Measurements from ENCODE around the gene MT1A. TPM values are rescaled to one million over a fixed set of nuclear protein-coding genes. Genes with fewer than 3 reads are reported as not detected.

MT1A gene
- total RNA-seq, 6 experiments from 2014 or later: 0.50 to 1.5 TPM; not detected in 4

GRCh38 chr16:56684926-56685590, 46.6 kb downstream of the MT1A start:
- TF ChIP-seq, protein P1, sequence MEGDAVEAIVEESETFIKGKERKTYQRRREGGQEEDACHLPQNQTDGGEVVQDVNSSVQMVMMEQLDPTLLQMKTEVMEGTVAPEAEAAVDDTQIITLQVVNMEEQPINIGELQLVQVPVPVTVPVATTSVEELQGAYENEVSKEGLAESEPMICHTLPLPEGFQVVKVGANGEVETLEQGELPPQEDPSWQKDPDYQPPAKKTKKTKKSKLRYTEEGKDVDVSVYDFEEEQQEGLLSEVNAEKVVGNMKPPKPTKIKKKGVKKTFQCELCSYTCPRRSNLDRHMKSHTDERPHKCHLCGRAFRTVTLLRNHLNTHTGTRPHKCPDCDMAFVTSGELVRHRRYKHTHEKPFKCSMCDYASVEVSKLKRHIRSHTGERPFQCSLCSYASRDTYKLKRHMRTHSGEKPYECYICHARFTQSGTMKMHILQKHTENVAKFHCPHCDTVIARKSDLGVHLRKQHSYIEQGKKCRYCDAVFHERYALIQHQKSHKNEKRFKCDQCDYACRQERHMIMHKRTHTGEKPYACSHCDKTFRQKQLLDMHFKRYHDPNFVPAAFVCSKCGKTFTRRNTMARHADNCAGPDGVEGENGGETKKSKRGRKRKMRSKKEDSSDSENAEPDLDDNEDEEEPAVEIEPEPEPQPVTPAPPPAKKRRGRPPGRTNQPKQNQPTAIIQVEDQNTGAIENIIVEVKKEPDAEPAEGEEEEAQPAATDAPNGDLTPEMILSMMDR (IDR thresholded peaks at IDR 0.05): no peak
- no peak overlapping the region for H3K27ac Mint-ChIP-seq
- H3K4me3 Mint-ChIP-seq: no peak overlapping the region
- peaks cover 41% of the 10 kb centered on the region for H3K4me1 Mint-ChIP-seq (ENCODE audit: low read depth)
- DNase-seq: no peak
- no peaks in the 10 kb centered on the region; the same call in none of the 2 replicates for H3K27me3 Mint-ChIP-seq (ENCODE audit: insufficient read depth)
- H3K9me3 Mint-ChIP-seq: peaks cover 12% of the 10 kb centered on the region
- peaks cover 7% of the 10 kb centered on the region for H3K36me3 Mint-ChIP-seq (ENCODE audit: low read depth)

DNA sequence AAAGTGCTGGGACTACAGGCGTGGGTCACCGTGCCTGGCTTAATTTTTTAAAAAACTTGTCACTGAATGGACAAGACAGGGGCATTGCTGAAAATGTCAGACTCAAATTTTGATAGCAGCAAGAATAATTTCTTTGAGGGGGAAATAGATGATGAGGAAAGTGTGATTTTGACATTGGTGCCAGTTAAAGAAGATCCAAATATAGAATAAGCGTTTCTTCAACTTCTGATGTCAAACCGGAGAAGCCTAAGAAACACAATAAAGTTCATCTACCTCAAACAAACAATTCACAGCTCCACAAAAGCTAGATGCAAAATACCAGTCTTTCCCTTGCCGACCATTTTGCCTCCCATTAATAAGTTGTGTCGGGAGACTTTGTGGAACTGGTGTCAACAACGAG, 48.3 kb downstream of the MT1A start:
- Mint-ChIP-seq H3K27ac (no peak overlapping the region), H3K4me3 (no peak overlapping the region), H3K9me3 (peaks cover 12% of the 10 kb centered on the region), H3K27me3 (ENCODE audit: insufficient read depth) (no peaks in the 10 kb centered on the region; the same call in none of the 2 replicates), H3K36me3 (ENCODE audit: low read depth) (peaks cover 7% of the 10 kb centered on the region), H3K4me1 (ENCODE audit: low read depth) (peaks cover 40% of the 10 kb centered on the region)
- TF ChIP-seq, protein P1 (IDR thresholded peaks at IDR 0.05): no peak
- DNase-seq: no peak

DNA sequence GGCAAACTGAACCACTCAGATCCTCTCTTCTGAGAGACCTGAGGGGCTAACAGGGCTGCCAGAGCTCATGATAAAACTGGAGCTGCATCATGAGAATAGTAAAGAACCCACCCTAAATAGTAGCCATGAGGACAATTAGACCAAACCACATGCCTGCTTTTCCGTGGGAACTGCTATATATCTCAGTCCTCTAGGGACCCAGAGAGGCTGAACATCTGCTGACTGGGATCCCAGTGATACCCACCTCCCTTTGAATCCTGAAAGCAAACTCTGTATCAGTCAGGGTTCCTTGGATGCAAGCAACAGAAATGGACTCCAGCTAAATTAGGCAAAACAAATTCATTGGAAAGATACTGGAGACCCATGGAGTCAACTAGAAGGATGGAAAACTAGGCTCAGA, 50.3 kb downstream of the MT1A start:
- Mint-ChIP-seq H3K4me3 (no peak overlapping the region), H3K27ac (no peak overlapping the region), H3K4me1 (ENCODE audit: low read depth) (peaks cover 30% of the 10 kb centered on the region), H3K27me3 (ENCODE audit: insufficient read depth) (no peaks in the 10 kb centered on the region; the same call in none of the 2 replicates), H3K36me3 (ENCODE audit: low read depth) (peaks cover 7% of the 10 kb centered on the region), H3K9me3 (peaks cover 12% of the 10 kb centered on the region)
- TF ChIP-seq, protein P1 (IDR thresholded peaks at IDR 0.05): no peak
- DNase-seq: no peak

- peak; percentile 3 for DNase-seq
- Mint-ChIP-seq H3K36me3 (ENCODE audit: low read depth) (peaks cover 7% of the 10 kb centered on the region), H3K27me3 (ENCODE audit: insufficient read depth) (peaks cover 2% of the 10 kb centered on the region)
These were observed 50.7 kb downstream of the MT1A start for GRCh38 chr16:56689171-56689570.

More at GRCh38 chr16:56689171-56689570, 50.7 kb downstream of the MT1A start:
- Mint-ChIP-seq H3K4me1 (ENCODE audit: low read depth) (peaks cover 26% of the 10 kb centered on the region), H3K9me3 (peaks cover 12% of the 10 kb centered on the region), H3K4me3 (no peak overlapping the region), H3K27ac (no peak overlapping the region)
- TF ChIP-seq, protein P1 (IDR thresholded peaks at IDR 0.05): no peak

Other genes starting within 250 kb of the MT1A start
- 100 to 1,000 TPM; 104 to 117 (median 112) TPM for gene AMFR, start 213.1 kb upstream of the MT1A start, total RNA-seq (2021; fragmentation: NEBNext Ultra II Directional; extraction: Animal tissue kit (Norgen Biotek cat#: 25700))
- 100 to 1,000 TPM; 114 to 150 (median 138) TPM for gene NUDT21, start 187.3 kb upstream of the MT1A start, total RNA-seq (2021; fragmentation: NEBNext Ultra II Directional; extraction: Animal tissue kit (Norgen Biotek cat#: 25700))
- 10 to 100 TPM; 62.8 to 77.0 (median 74.3) TPM for gene OGFOD1, start 187.1 kb upstream of the MT1A start, total RNA-seq (2021; fragmentation: NEBNext Ultra II Directional; extraction: Animal tissue kit (Norgen Biotek cat#: 25700))
- 10 to 100 TPM; 26.2 to 33.3 (median 29.5) TPM for gene BBS2, start 118.6 kb upstream of the MT1A start, total RNA-seq (2021; fragmentation: NEBNext Ultra II Directional; extraction: Animal tissue kit (Norgen Biotek cat#: 25700))
- not detected for gene MT4, start 73.6 kb upstream of the MT1A start, total RNA-seq (2021; fragmentation: NEBNext Ultra II Directional; extraction: Animal tissue kit (Norgen Biotek cat#: 25700))
- gene MT3, start 49.1 kb upstream of the MT1A start, total RNA-seq (2021; fragmentation: NEBNext Ultra II Directional; extraction: Animal tissue kit (Norgen Biotek cat#: 25700)): not detected
- gene MT2A, start 30.1 kb upstream of the MT1A start, total RNA-seq (2021; fragmentation: NEBNext Ultra II Directional; extraction: Animal tissue kit (Norgen Biotek cat#: 25700)): 1,000 to 10,000 TPM in 3 of 6 experiments, 100 to 1,000 TPM in 3; 623 to 1,524 (median 1,044) TPM
- gene MT1E, start 12.9 kb upstream of the MT1A start, total RNA-seq (2021; fragmentation: NEBNext Ultra II Directional; extraction: Animal tissue kit (Norgen Biotek cat#: 25700)): 100 to 1,000 TPM; 192 to 469 (median 458) TPM
- under 1 TPM in 5 of 6 experiments, not detected in 1; 0.21 to 0.41 (median 0.28) TPM for gene MT1M, start 6.0 kb upstream of the MT1A start, total RNA-seq (2021; fragmentation: NEBNext Ultra II Directional; extraction: Animal tissue kit (Norgen Biotek cat#: 25700))
- not detected for gene MT1B, start 13.2 kb downstream of the MT1A start, total RNA-seq (2021; fragmentation: NEBNext Ultra II Directional; extraction: Animal tissue kit (Norgen Biotek cat#: 25700))
- gene MT1F, start 19.3 kb downstream of the MT1A start, total RNA-seq (2021; fragmentation: NEBNext Ultra II Directional; extraction: Animal tissue kit (Norgen Biotek cat#: 25700)): not detected
- gene MT1G, start 29.4 kb downstream of the MT1A start, total RNA-seq (2021; fragmentation: NEBNext Ultra II Directional; extraction: Animal tissue kit (Norgen Biotek cat#: 25700)): under 1 TPM in 1 of 6 experiments, not detected in 5; 0.73 TPM
- gene MT1H, start 31.1 kb downstream of the MT1A start, total RNA-seq (2021; fragmentation: NEBNext Ultra II Directional; extraction: Animal tissue kit (Norgen Biotek cat#: 25700)): not detected
- 10 to 100 TPM; 28.0 to 38.7 (median 33.3) TPM for gene MT1X, start 43.8 kb downstream of the MT1A start, total RNA-seq (2021; fragmentation: NEBNext Ultra II Directional; extraction: Animal tissue kit (Norgen Biotek cat#: 25700))
- gene NUP93, start 91.5 kb downstream of the MT1A start, total RNA-seq (2021; fragmentation: NEBNext Ultra II Directional; extraction: Animal tissue kit (Norgen Biotek cat#: 25700)): 10 to 100 TPM; 58.6 to 84.0 (median 78.8) TPM
- gene SLC12A3, start 226.5 kb downstream of the MT1A start, total RNA-seq (2021; fragmentation: NEBNext Ultra II Directional; extraction: Animal tissue kit (Norgen Biotek cat#: 25700)): not detected

All from HFFc6 (cell line).